ENCODE measurements around the gene HIVEP3. TPM values are rescaled to one million over a fixed set of nuclear protein-coding genes. Genes with fewer than 3 reads are reported as not detected.

HIVEP3 gene
- total and polyA plus RNA-seq, 8 donors = 1.8 to 65.3 (median 3.8) TPM

GRCh38 chr1:41735139-41735538 lies 183.6 kb downstream of the HIVEP3 start:
- Histone ChIP-seq H3K4me3 (no peak overlapping the region), H3K27ac (no peak overlapping the region), H3K36me3 (no peaks in the 10 kb centered on the region), H3K9me3 (no peaks in the 10 kb centered on the region), H3K4me1 (peaks cover 0 to 20% (median 0%) of the 10 kb centered on the region in 4 donors), H3K27me3 (no peaks in the 10 kb centered on the region)
- WGBS, 5 donors = 93 to 96% (median 95%) methylated on average over 4 of the region's 4 CpGs
- intact Hi-C loops (cut with DNase I; ENCODE audit: low total_unique reads) = no loop called here
- TF ChIP-seq EP300 (IDR thresholded peaks at IDR 0.05) (no peak), POLR2A (IDR thresholded peaks at IDR 0.05) (no peak), CTCF (IDR thresholded peaks at IDR 0.05) (no peak), POLR2AphosphoS5 (IDR thresholded peaks at IDR 0.05) (no peak)
- no peak for DNase-seq

GRCh38 chr1:41734201-41734970 lies 184.3 kb downstream of the HIVEP3 start:
- Histone ChIP-seq H3K4me3 (no peak overlapping the region), H3K27ac (no peak overlapping the region), H3K4me1 (peaks cover 0 to 15% (median 0%) of the 10 kb centered on the region in 4 donors), H3K9me3 (no peaks in the 10 kb centered on the region), H3K27me3 (no peaks in the 10 kb centered on the region), H3K36me3 (no peaks in the 10 kb centered on the region)
- no peak for DNase-seq
- intact Hi-C loops (cut with DNase I; ENCODE audit: low total_unique reads) = no loop called here
- TF ChIP-seq POLR2A (IDR thresholded peaks at IDR 0.05) (no peak), CTCF (IDR thresholded peaks at IDR 0.05) (no peak), EP300 (IDR thresholded peaks at IDR 0.05) (no peak), POLR2AphosphoS5 (IDR thresholded peaks at IDR 0.05) (no peak)
- WGBS, 5 donors = 90 to 93% (median 91%) methylated on average over 11 of the region's 11 CpGs

GRCh38 chr1:41733725-41734124 lies 185.0 kb downstream of the HIVEP3 start:
- DNase-seq = no peak
- Histone ChIP-seq H3K36me3 (no peaks in the 10 kb centered on the region), H3K9me3 (no peaks in the 10 kb centered on the region), H3K27me3 (no peaks in the 10 kb centered on the region), H3K27ac (no peak overlapping the region), H3K4me1 (peaks cover 0 to 19% (median 1%) of the 10 kb centered on the region in 4 donors), H3K4me3 (no peak overlapping the region)
- WGBS, 5 donors = 82 to 97% (median 88%) methylated on average over 2 of the region's 2 CpGs
- intact Hi-C loops (cut with DNase I; ENCODE audit: low total_unique reads) = no loop called here
- TF ChIP-seq CTCF (IDR thresholded peaks at IDR 0.05) = no peak
- no peak for TF ChIP-seq EP300 (IDR thresholded peaks at IDR 0.05)
- TF ChIP-seq POLR2AphosphoS5 (IDR thresholded peaks at IDR 0.05) = no peak
- TF ChIP-seq POLR2A (IDR thresholded peaks at IDR 0.05) = no peak

GRCh38 chr1:41733021-41733420 lies 185.7 kb downstream of the HIVEP3 start:
- no peaks in the 10 kb centered on the region for H3K9me3 ChIP-seq
- H3K36me3 ChIP-seq = no peaks in the 10 kb centered on the region
- no peak for TF ChIP-seq POLR2A (IDR thresholded peaks at IDR 0.05)
- no peak for TF ChIP-seq POLR2AphosphoS5 (IDR thresholded peaks at IDR 0.05)
- no peak for TF ChIP-seq EP300 (IDR thresholded peaks at IDR 0.05)
- TF ChIP-seq CTCF (IDR thresholded peaks at IDR 0.05) = no peak
- no peak overlapping the region for H3K27ac ChIP-seq
- 72 to 86% (median 84%) methylated on average over 2 of the region's 2 CpGs for WGBS, 5 donors
- DNase-seq = no peak
- no peak overlapping the region for H3K4me3 ChIP-seq
- H3K4me1 ChIP-seq = peaks cover 0 to 26% (median 4%) of the 10 kb centered on the region in 4 donors
- H3K27me3 ChIP-seq = no peaks in the 10 kb centered on the region
- intact Hi-C loops (cut with DNase I; ENCODE audit: low total_unique reads) = no loop called here
